Measurements from ENCODE around the gene CACNA1C. TPM values are rescaled to one million over a fixed set of nuclear protein-coding genes. Genes with fewer than 3 reads are reported as not detected.

CACNA1C gene
- total RNA-seq, 1 experiment from 2014 or later, result 3.7 TPM

DNA sequence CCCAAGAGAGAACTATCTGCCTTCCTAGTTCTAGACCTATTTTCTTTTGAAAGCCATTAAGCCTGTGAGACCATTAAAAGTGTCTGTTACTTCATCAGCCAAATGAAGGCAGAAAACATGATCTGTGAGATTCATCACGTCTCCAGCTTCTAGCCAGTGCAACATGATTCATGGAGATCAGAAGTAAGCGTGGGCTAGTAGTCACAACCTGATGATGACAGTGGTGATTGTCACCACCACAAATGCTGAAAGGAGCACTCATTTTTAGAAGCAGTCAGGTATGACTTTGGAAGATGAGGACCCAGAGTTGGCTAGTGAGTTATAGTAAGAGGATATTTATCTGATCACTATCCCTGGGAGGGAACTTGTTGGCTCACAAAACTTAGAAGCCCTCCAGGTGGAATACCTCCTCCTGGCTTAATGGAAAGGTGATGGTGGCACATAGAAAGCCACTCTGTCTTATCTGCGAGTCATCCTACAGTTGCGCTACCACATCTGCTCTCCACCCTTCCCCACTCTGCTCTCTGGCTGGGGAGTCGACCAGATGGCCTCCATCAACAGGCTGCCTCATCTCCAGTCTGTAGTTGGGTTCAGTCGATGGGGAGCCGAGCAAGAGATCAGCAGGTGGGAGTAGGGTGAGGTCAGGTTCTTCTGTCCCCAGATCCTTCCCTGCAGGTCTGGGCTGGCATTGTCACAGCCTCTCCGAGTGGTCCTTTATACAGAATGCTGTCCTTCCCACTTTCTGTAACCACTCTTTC lies 424.4 kb downstream of the CACNA1C start:
- BruUV-seq (replicated peaks), result no TSS peak
- TF ChIP-seq, protein P1, sequence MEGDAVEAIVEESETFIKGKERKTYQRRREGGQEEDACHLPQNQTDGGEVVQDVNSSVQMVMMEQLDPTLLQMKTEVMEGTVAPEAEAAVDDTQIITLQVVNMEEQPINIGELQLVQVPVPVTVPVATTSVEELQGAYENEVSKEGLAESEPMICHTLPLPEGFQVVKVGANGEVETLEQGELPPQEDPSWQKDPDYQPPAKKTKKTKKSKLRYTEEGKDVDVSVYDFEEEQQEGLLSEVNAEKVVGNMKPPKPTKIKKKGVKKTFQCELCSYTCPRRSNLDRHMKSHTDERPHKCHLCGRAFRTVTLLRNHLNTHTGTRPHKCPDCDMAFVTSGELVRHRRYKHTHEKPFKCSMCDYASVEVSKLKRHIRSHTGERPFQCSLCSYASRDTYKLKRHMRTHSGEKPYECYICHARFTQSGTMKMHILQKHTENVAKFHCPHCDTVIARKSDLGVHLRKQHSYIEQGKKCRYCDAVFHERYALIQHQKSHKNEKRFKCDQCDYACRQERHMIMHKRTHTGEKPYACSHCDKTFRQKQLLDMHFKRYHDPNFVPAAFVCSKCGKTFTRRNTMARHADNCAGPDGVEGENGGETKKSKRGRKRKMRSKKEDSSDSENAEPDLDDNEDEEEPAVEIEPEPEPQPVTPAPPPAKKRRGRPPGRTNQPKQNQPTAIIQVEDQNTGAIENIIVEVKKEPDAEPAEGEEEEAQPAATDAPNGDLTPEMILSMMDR (conservative IDR thresholded peaks at IDR 0.05; ENCODE audit: low read depth, low read length), result no peak
- no peak for TF ChIP-seq EZH2 (IDR thresholded peaks at IDR 0.05; ENCODE audit: borderline replicate concordance, low read depth, low read length, poor library complexity, severe bottlenecking)
- no peaks in the 10 kb centered on the region for H3K36me3 ChIP-seq (ENCODE audit: insufficient read depth, low read length, poor library complexity, severe bottlenecking)
- no peak for DNase-seq (ENCODE audit: low spot score)
- POLR2A ChIA-PET (ENCODE audit: low non-redundant PET), result no interaction called here
- H3K4me3 ChIP-seq (ENCODE audit: low read depth, low read length, poor library complexity, severe bottlenecking), result no peak overlapping the region
- H3K27ac ChIP-seq (ENCODE audit: low read depth, low read length, poor library complexity, severe bottlenecking), result no peak overlapping the region
- intact Hi-C loops (cut with micrococcal nuclease; ENCODE audit: unreplicated experiment), result no loop called here
- no peaks in the 10 kb centered on the region for H3K27me3 ChIP-seq (replicated peaks; ENCODE audit: insufficient read depth, low read depth, low read length, poor library complexity)
- H3K4me1 ChIP-seq (ENCODE audit: insufficient read depth, low read length, poor library complexity, severe bottlenecking), result no peaks in the 10 kb centered on the region
- no peaks in the 10 kb centered on the region for H3K9me3 ChIP-seq (ENCODE audit: low read depth, low read length, poor library complexity, severe bottlenecking)
- CTCF ChIA-PET, result no interaction called here

DNA sequence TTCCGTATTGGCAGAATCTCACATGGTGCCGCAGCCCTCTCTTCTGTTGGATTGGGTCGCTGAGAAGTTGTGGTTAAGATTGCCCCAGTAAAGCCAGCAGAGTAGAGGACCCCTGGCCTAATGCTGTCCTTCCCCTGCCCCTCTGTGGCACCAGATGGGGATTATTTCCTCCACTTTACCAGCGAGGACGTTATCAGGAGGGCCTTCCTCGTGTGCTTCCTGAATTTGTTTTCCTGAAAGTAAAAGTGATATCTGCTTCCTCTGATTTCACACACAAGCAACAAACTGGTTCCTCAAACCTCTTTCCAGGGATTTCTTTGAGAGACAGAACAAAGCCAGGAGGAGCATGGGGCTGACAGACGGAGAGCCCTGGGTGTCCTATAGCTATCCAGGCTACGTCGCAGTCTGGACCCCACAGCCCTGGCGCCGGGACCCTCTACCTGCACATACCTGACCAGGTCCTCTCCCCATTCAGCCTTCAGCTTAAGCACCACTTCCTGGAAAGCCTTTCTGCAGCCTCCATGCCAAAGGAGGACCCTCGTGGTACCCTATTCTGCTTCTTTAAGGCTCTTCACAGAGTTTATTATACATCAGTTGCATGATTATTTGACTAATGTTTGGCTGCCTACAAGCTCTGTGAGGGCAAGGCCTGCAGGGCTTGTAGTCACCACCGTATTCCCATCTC lies 427.2 kb downstream of the CACNA1C start:
- TF ChIP-seq, protein P1 (conservative IDR thresholded peaks at IDR 0.05; ENCODE audit: low read depth, low read length), result no peak
- TF ChIP-seq EZH2 (IDR thresholded peaks at IDR 0.05; ENCODE audit: borderline replicate concordance, low read depth, low read length, poor library complexity, severe bottlenecking), result no peak
- no peaks in the 10 kb centered on the region for H3K27me3 ChIP-seq (replicated peaks; ENCODE audit: insufficient read depth, low read depth, low read length, poor library complexity)
- ChIA-PET POLR2A (ENCODE audit: low non-redundant PET) (no interaction called here), CTCF (no interaction called here)
- H3K36me3 ChIP-seq (ENCODE audit: insufficient read depth, low read length, poor library complexity, severe bottlenecking), result no peaks in the 10 kb centered on the region
- DNase-seq (ENCODE audit: low spot score), result no peak
- H3K4me3 ChIP-seq (ENCODE audit: low read depth, low read length, poor library complexity, severe bottlenecking), result no peak overlapping the region
- H3K4me1 ChIP-seq (ENCODE audit: insufficient read depth, low read length, poor library complexity, severe bottlenecking), result no peaks in the 10 kb centered on the region
- H3K27ac ChIP-seq (ENCODE audit: low read depth, low read length, poor library complexity, severe bottlenecking), result no peak overlapping the region
- BruUV-seq (replicated peaks), result no TSS peak
- no peaks in the 10 kb centered on the region for H3K9me3 ChIP-seq (ENCODE audit: low read depth, low read length, poor library complexity, severe bottlenecking)
- intact Hi-C loops (cut with micrococcal nuclease; ENCODE audit: unreplicated experiment), result no loop called here

DNA sequence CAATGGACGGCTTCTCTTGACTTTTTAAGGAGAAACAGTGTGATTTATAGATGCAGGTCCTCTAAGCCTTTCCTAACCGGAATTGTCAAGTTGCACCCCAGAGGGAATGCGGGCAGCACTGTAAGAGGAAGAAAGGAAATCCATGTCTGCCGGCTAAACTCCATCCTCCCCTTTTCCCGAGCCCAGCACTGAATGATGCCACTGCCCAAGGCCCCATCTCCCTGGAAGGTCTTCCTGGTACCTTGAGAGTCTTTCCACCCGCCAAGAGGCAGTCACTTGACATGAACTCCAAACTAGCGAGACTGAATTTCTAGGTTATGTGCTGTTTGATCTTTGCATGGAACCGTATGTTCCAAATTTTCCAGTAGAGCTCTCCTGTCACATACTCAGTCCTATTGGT lies 428.6 kb downstream of the CACNA1C start:
- intact Hi-C loops (cut with micrococcal nuclease; ENCODE audit: unreplicated experiment), result no loop called here
- TF ChIP-seq, protein P1 (conservative IDR thresholded peaks at IDR 0.05; ENCODE audit: low read depth, low read length), result no peak
- no peak for TF ChIP-seq EZH2 (IDR thresholded peaks at IDR 0.05; ENCODE audit: borderline replicate concordance, low read depth, low read length, poor library complexity, severe bottlenecking)
- Histone ChIP-seq H3K27ac (ENCODE audit: low read depth, low read length, poor library complexity, severe bottlenecking) (no peak overlapping the region), H3K9me3 (ENCODE audit: low read depth, low read length, poor library complexity, severe bottlenecking) (no peaks in the 10 kb centered on the region), H3K27me3 (replicated peaks; ENCODE audit: insufficient read depth, low read depth, low read length, poor library complexity) (no peaks in the 10 kb centered on the region), H3K4me3 (ENCODE audit: low read depth, low read length, poor library complexity, severe bottlenecking) (no peak overlapping the region), H3K4me1 (ENCODE audit: insufficient read depth, low read length, poor library complexity, severe bottlenecking) (no peaks in the 10 kb centered on the region), H3K36me3 (ENCODE audit: insufficient read depth, low read length, poor library complexity, severe bottlenecking) (no peaks in the 10 kb centered on the region)
- no TSS peak for BruUV-seq (replicated peaks)
- DNase-seq (ENCODE audit: low spot score), result no peak
- ChIA-PET POLR2A (ENCODE audit: low non-redundant PET) (no interaction called here), CTCF (no interaction called here)

Measured in A673 (cell line).